IMR-90 (cell line): ENCODE measurements around the gene PHLDB1. TPM values are rescaled to one million over a fixed set of nuclear protein-coding genes. Genes with fewer than 3 reads are reported as not detected.
"Not testable (repeated sequence)": the region's sequence is repeated elsewhere in the genome, so short reads cannot be mapped to it uniquely, and the experiment has no call there.

Source experiments
- ATAC-seq: fragments of 200-7000 bp; cut with Tn5 transposase; 2 replicates; pipeline ENCODE4 v1.9.1; 2020; ENCODE audit warnings: low read depth, mild to moderate bottlenecking, moderate library complexity
- BruUV-seq: library from RNA; stranded (reverse); fragments of 400-500 nt; replicated peaks from 2 replicates; lab custom pipeline; 2021; lab: Mats Ljungman, UMichigan
- CTCF ChIA-PET: fragments of 300-600 bp; formaldehyde crosslinking; extraction: SDS; loops from one replicate; lab custom pipeline; 2021; ENCODE audit warnings: antibody characterized with exemption; lab: Yijun Ruan, JAX
- POLR2A ChIA-PET: fragments of 300-600 bp; sonication (Branson Sonifier 250); formaldehyde crosslinking; loops from one replicate; lab custom pipeline; 2022; ENCODE audit warnings: antibody characterized with exemption; ENCODE audit not compliant: unreplicated experiment; lab: Charles Lee
- DNase-seq: peaks from one replicate; pipeline ENCODE4 v3.0.0; 2013
- H2AFZ ChIP-seq: replicated peaks from 2 replicates; pipeline ENCODE3; 2013; ENCODE audit warnings: low read length, mild to moderate bottlenecking; ENCODE audit not compliant: poor library complexity
- H2AK5ac ChIP-seq: 2 replicates; pipeline ENCODE4 v1.6.1; 2013; ENCODE audit warnings: low read depth, low read length, inconsistent platforms
- H2AK9ac ChIP-seq: replicated peaks from 2 replicates; pipeline ENCODE3; 2013; ENCODE audit warnings: mild to moderate bottlenecking, low read depth, low read length, moderate library complexity; ENCODE audit not compliant: poor library complexity
- H2BK120ac ChIP-seq: 2 replicates; pipeline ENCODE4 v1.6.1; 2013; ENCODE audit warnings: low read depth, low read length, inconsistent platforms
- H2BK15ac ChIP-seq: 3 replicates; pipeline ENCODE4 v1.6.1; 2013; ENCODE audit warnings: low read depth, low read length, inconsistent platforms
- H2BK20ac ChIP-seq: 2 replicates; pipeline ENCODE4 v1.6.1; 2013; ENCODE audit warnings: low read depth, mild to moderate bottlenecking, inconsistent platforms, low read length, moderate library complexity
- H2BK5ac ChIP-seq: 2 replicates; pipeline ENCODE4 v1.6.1; 2013; ENCODE audit warnings: mild to moderate bottlenecking, low read depth, low read length, inconsistent platforms; ENCODE audit not compliant: poor library complexity, severe bottlenecking
- H3K14ac ChIP-seq: replicated peaks from 2 replicates; pipeline ENCODE4 v1.6.1; 2013; ENCODE audit warnings: low read depth, low read length, inconsistent platforms
- H3K18ac ChIP-seq: 2 replicates; pipeline ENCODE4 v1.6.1; 2013; ENCODE audit warnings: low read depth, low read length, control low read depth
- H3K23ac ChIP-seq: 2 replicates; pipeline ENCODE4 v1.6.1; 2013; ENCODE audit warnings: low read depth, low read length, inconsistent platforms
- H3K27ac ChIP-seq: 2 replicates; pipeline ENCODE4 v1.5.1; 2013; ENCODE audit warnings: mild to moderate bottlenecking, control low read depth, low read length; ENCODE audit not compliant: insufficient read depth
- H3K27me3 ChIP-seq: 2 replicates; pipeline ENCODE4 v1.6.1; 2013; ENCODE audit warnings: low read length; ENCODE audit not compliant: control insufficient read depth, insufficient read depth
- H3K36me3 ChIP-seq: 2 replicates; pipeline ENCODE4 v1.6.1; 2013; ENCODE audit warnings: low read length, mixed read lengths; ENCODE audit not compliant: control insufficient read depth, insufficient read depth
- H3K4ac ChIP-seq: 2 replicates; pipeline ENCODE4 v1.6.1; 2013; ENCODE audit warnings: low read depth, low read length, inconsistent platforms
- H3K4me1 ChIP-seq: 2 replicates; pipeline ENCODE4 v1.6.1; 2013; ENCODE audit warnings: low read length, mixed read lengths; ENCODE audit not compliant: control insufficient read depth, insufficient read depth
- H3K4me2 ChIP-seq: 2 replicates; pipeline ENCODE4 v1.6.1; 2013; ENCODE audit warnings: low read depth, mild to moderate bottlenecking, control low read depth, low read length, moderate library complexity
- H3K4me3 ChIP-seq: 2 replicates; pipeline ENCODE4 v1.5.1; 2013; ENCODE audit warnings: low read depth, mild to moderate bottlenecking, control low read depth, low read length, moderate library complexity; ENCODE audit not compliant: insufficient read depth
- H3K56ac ChIP-seq: 2 replicates; pipeline ENCODE4 v1.6.1; 2013; ENCODE audit warnings: low read length, inconsistent platforms; ENCODE audit not compliant: insufficient read depth; ENCODE audit errors: extremely low read depth
- H3K79me1 ChIP-seq, 2 experiments: 2 replicates each; pipeline ENCODE4 v1.6.1; 2013; ENCODE audit warnings: low read length in 2 of 2, inconsistent platforms in 1 of 2, low read depth in 1 of 2
- H3K9ac ChIP-seq: 2 replicates; pipeline ENCODE4 v1.6.1; 2013; ENCODE audit warnings: low read depth, low read length, control low read depth
- H3K9me1 ChIP-seq: 2 replicates; pipeline ENCODE4 v1.6.1; 2013; ENCODE audit warnings: low read length, inconsistent platforms; ENCODE audit not compliant: insufficient read depth
- H3K9me3 ChIP-seq: 2 replicates; pipeline ENCODE4 v1.6.1; 2013; ENCODE audit warnings: low read length; ENCODE audit not compliant: control insufficient read depth, insufficient read depth
- H4K20me1 ChIP-seq: 2 replicates; pipeline ENCODE4 v1.6.1; 2013; ENCODE audit warnings: low read length, inconsistent platforms; ENCODE audit not compliant: insufficient read depth
- H4K5ac ChIP-seq: 2 replicates; pipeline ENCODE4 v1.6.1; 2013; ENCODE audit warnings: mild to moderate bottlenecking, low read depth, low read length, control low read depth
- H4K8ac ChIP-seq, 2 experiments: 2 replicates each; pipeline ENCODE4 v1.6.1; 2013; ENCODE audit warnings: low read depth in 2 of 2, low read length in 2 of 2, control low read depth in 1 of 2, inconsistent platforms in 1 of 2
- H4K91ac ChIP-seq: 2 replicates; pipeline ENCODE4 v1.6.1; 2013; ENCODE audit warnings: low read depth, low read length, inconsistent platforms; ENCODE audit not compliant: insufficient read depth
- WGBS, 2 experiments: methylation state at CpG; one replicate each; pipeline versions ENCODE4 v1.1.5 to v1.1.7; 2013; ENCODE audit warnings: missing lambda C conversion rate in 2 of 2; ENCODE audit not compliant: insufficient read length in 1 of 2; ENCODE audit errors: extremely low coverage in 2 of 2; 5-methylcytosine and 5-hydroxymethylcytosine counted together
- dilution Hi-C: fragments of 300-500 bp; cut with HindIII; formaldehyde crosslinking; loops from one replicate; pipeline ENCODE4 v1.14.3; 2018; ENCODE audit warnings: low sequenced_read_pairs; ENCODE audit not compliant: unreplicated experiment
- in situ Hi-C: fragments of 300-500 bp; cut with MboI; formaldehyde crosslinking; loops from 3 replicates; pipeline ENCODE4 v1.14.3; 2019; ENCODE audit warnings: low sequenced_read_pairs, inconsistent platforms, mixed read lengths
- intact Hi-C: fragments of 100-400 bp; cut with micrococcal nuclease; formaldehyde crosslinking; loops from 2 replicates; pipeline ENCODE4 v1.10.0; 2022
- polyA plus RNA-seq, 3 experiments: library from polyadenylated mRNA; depleted of rRNA; stranded (reverse); fragments of >200 nt; gene quantifications; 2 replicates each; pipeline ENCODE4 v1.2.3, GENCODE V29; 2012; ENCODE audit warnings: low replicate concordance in 1 of 3
- total RNA-seq: library from RNA; depleted of rRNA; stranded (reverse); fragments of >200 nt; gene quantifications from 2 replicates; pipeline ENCODE4 v1.2.3, GENCODE V29; 2012

PHLDB1 gene
- total and polyA plus RNA-seq, 2 of the 4 experiments (the other 2 are of a cell fraction) = 40.0 to 90.4 TPM

DNA sequence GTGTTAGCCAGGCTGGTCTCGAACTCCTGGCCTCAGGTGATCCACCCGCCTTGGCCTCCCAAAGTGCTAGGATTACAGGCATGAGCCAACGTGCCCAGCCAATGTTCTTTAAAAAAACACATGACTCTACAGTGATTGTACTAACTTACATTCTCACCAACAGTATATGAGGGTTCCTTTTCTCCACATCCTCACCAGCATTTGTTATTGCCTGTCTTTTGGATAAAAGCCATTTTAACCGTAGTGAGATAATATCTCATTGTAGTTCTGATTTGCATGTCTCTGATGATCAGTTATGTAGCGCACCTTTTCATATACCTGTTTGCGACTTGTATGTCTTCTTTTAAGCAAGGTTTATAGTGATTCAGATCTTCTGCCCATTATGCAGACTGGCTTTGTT, 75.5 kb downstream of the PHLDB1 start:
- H4K5ac ChIP-seq, H2BK20ac ChIP-seq, H3K23ac ChIP-seq, H3K4me2 ChIP-seq, BruUV-seq, H3K9me3 ChIP-seq, dilution Hi-C loops, H4K20me1 ChIP-seq, H3K18ac ChIP-seq, H2BK120ac ChIP-seq, H3K56ac ChIP-seq, H2AK9ac ChIP-seq, H3K9ac ChIP-seq, H3K36me3 ChIP-seq, H4K91ac ChIP-seq, H2BK5ac ChIP-seq, H4K8ac ChIP-seq, CTCF ChIA-PET, H3K4me1 ChIP-seq, ATAC-seq, POLR2A ChIA-PET, H3K4ac ChIP-seq, in situ Hi-C loops, H3K4me3 ChIP-seq, H3K27ac ChIP-seq, H3K9me1 ChIP-seq, H2BK15ac ChIP-seq, H2AFZ ChIP-seq, H2AK5ac ChIP-seq, intact Hi-C loops, H3K79me1 ChIP-seq, H3K14ac ChIP-seq, DNase-seq: not testable (repeated sequence)
- peaks cover 15% of the 10 kb centered on the region for H3K27me3 ChIP-seq
- 100% methylated on average over 1 of the region's 6 CpGs; no CpG with 5 or more reads in 1 of the 2 experiments for WGBS, 2 experiments
